Fibroblast of the aortic adventitia (primary cell): ENCODE data around the gene ANGEL1. TPM values are rescaled to one million over a fixed set of nuclear protein-coding genes. Genes with fewer than 3 reads are reported as not detected.

Experiments
- DNase-seq: peaks from one replicate; pipeline ENCODE4 v3.0.0-alpha.2; 2010; ENCODE audit warnings: low read depth
- H3K4me3 ChIP-seq: 2 replicates; pipeline ENCODE4 v1.5.1; 2011; ENCODE audit warnings: low read depth, mild to moderate bottlenecking, control low read depth, low read length, moderate library complexity
- total RNA-seq: library from RNA; depleted of rRNA; stranded (reverse); fragments of >200 nt; gene quantifications from 2 replicates; pipeline ENCODE4 v1.2.3, GENCODE V29; 2012; ENCODE audit warnings: low replicate concordance
- TF ChIP-seq, protein P1 (sequence below): IDR thresholded peaks from 2 replicates; pipeline ENCODE4 v1.5.1; 2011; ENCODE audit warnings: mild to moderate bottlenecking, low read length, control low read depth, inconsistent platforms; ENCODE audit not compliant: insufficient read depth

The ANGEL1 gene
- total RNA-seq, 1 donor = 5.8 TPM

DNA sequence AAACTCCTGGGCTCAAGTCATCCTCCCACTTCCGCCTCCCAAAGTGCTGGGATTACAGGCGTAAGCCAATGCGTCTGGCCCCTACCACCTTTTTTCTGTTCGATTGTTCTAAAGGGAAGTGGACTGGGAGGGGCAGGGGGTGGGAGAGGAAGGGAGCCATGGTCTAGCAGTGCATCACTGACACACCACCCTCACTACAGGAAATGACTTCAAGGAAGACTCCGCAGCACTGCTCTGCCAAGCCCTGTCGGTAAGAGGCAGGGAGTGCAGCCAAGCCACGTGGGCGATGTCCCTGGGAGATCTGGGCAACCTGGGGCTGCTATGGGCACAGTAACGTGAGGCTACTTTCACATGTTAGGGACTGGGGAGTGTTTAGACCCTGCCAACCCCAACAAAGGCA, 31.5 kb upstream of the ANGEL1 start:
- peak; percentile 33 for DNase-seq
- no peak overlapping the region for H3K4me3 ChIP-seq
- TF ChIP-seq, protein P1, sequence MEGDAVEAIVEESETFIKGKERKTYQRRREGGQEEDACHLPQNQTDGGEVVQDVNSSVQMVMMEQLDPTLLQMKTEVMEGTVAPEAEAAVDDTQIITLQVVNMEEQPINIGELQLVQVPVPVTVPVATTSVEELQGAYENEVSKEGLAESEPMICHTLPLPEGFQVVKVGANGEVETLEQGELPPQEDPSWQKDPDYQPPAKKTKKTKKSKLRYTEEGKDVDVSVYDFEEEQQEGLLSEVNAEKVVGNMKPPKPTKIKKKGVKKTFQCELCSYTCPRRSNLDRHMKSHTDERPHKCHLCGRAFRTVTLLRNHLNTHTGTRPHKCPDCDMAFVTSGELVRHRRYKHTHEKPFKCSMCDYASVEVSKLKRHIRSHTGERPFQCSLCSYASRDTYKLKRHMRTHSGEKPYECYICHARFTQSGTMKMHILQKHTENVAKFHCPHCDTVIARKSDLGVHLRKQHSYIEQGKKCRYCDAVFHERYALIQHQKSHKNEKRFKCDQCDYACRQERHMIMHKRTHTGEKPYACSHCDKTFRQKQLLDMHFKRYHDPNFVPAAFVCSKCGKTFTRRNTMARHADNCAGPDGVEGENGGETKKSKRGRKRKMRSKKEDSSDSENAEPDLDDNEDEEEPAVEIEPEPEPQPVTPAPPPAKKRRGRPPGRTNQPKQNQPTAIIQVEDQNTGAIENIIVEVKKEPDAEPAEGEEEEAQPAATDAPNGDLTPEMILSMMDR = peak; percentile 24

DNA sequence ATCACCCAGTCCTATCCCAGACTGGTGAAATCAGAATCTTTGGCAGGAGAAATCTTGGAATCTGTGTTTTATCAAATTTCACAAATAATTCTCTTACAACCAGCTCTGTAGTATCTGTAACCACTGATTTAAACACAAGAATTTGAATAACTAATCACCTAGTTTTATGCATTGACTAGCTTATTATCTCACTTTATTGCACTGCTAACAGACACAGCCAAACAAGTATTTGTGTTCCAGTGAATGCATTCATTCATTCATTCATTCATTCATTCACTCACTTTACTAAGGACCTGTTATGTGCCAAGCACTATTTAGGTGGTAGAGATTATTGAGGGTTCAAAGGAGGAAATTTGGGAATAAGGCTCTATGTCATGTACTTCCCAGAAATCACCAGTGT, 29.7 kb upstream of the ANGEL1 start:
- DNase-seq = no peak
- no peak overlapping the region for H3K4me3 ChIP-seq
- TF ChIP-seq, protein P1 = no peak

DNA sequence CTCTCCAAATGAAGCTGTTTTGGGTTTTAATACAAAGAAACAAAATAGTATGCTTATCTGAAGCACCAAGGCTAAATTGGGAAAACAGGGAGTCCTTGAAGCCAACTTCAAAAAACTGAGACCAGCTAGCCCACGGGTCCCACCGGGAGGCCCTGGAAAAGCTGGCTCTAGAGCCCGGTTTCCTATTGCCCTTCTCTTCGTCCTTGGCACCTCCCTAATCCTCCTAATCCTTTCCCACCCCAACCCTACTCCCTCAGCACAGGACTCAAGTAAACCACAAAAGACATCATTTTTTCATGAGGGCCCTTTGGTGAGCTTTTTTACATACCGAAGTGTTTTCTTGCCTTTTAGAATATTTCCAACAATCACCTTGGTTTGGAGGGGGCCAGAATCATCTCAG, 24.8 kb upstream of the ANGEL1 start:
- DNase-seq = no peak
- TF ChIP-seq, protein P1 = no peak
- no peak overlapping the region for H3K4me3 ChIP-seq

DNA sequence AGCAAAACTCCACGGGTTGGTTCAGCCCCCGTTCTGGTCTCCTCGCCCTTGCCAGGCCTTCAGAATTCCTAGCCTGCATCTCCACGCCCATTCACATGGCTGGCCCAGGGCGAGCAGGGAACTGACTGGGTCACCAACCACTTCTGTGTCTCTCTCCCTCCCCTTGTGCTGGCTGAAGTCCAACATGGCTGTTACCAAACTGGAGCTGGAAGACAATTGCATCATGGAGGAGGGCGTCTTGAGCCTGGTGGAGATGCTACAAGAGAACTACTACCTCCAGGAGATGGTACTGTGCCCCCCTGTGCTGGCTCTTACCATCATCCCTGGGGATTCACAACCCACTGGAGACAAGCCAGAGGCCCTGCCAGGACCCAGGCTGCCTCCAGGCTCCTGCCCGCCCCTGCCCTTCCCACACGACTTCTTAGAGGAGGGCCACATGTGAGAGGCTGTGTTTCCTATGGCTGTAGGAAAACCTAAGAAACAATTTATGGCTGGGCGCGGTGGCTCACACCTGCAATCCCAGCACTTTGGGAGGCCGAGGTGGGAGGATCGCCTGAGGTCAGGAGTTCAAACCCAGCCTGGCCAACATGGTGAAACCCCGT, 23.4 kb upstream of the ANGEL1 start:
- no peak for DNase-seq
- TF ChIP-seq, protein P1 = no peak
- no peak overlapping the region for H3K4me3 ChIP-seq

DNA sequence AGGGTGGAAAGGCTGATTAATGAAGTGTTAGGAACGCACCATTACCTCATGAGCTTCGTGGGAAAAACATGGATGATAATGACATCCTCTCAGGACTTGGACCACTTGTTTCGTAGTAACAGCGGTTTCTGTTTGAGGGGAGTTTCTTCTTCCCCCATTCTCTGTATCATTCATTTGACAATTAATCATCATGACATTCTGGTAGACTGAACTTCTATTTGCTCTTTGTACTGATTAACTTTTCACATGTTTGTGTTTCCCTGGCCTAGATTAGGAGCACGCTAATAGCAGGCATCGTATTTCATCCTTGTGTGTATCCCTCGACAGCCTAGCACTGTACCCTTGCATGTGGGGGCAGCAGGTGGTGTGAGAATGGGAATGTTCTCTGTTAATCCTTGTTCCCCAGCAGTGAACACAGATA, 21.6 kb upstream of the ANGEL1 start:
- TF ChIP-seq, protein P1 = no peak
- no peak overlapping the region for H3K4me3 ChIP-seq
- DNase-seq = no peak

DNA sequence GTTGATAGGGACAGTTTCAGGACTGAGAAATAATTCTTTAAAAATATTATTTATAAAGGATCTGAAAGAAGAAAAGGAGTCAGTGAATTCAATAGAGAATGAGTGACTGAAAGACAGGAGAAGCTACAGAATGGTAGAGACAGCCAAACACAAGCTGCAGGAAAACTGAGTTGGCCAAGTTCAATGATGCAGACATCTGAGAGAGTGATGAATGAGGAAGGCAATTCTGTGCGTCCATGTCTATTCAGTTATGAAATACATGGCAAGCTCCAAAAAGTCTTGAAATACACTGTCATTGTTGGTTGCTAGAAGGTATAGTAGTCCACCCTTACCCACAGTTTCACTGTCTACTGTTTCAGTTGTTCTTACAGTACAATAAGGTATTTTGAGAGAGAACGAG, 20.3 kb upstream of the ANGEL1 start:
- no peak for DNase-seq
- no peak overlapping the region for H3K4me3 ChIP-seq
- TF ChIP-seq, protein P1 = no peak

DNA sequence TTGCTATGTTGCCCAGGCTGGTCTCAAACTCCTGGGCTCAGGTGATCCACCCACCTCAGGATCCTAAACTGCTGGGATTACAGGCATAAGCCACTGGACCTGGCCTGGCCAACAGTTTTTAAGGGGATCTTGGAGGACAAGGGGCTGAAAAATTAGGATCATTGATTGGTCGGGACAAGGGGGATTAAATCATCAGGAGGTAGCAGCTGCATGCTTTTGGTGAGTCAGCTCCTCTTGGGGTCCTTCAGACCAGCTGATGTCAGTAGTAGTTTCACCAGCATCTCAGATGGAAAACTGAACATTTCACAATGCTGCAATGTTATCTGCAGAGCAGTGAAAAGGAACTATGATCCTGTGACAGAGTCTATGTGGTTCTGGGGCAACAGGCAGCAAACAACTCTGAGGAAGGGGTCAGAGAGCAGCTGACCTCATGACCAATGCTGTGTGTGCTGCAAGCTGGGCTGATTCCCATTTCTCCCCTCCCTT, 19.9 kb upstream of the ANGEL1 start:
- TF ChIP-seq, protein P1 = no peak
- no peak for DNase-seq
- H3K4me3 ChIP-seq = no peak overlapping the region
